Fibroblast of lung (primary cell): ENCODE data around the gene NOM1. TPM values are rescaled to one million over a fixed set of nuclear protein-coding genes. Genes with fewer than 3 reads are reported as not detected.
A peak's percentile ranks its signal among the peaks of the same experiment; 100 is the strongest.

Experiments used
- DNase-seq, 2 donors: peaks; one replicate each; pipeline versions ENCODE4 v3.0.0 to v3.0.0-alpha.2; 2010; ENCODE audit warnings: low read depth in 2 of 2
- H2AFZ ChIP-seq: 2 replicates; pipeline ENCODE4 v1.5.1; 2012; ENCODE audit warnings: low read length, control low read depth, inconsistent platforms
- H3K27ac ChIP-seq: 2 replicates; pipeline ENCODE4 v1.5.1; 2011; ENCODE audit warnings: low read length, control low read depth; ENCODE audit not compliant: insufficient read depth
- H3K27me3 ChIP-seq: 2 replicates; pipeline ENCODE4 v1.5.1; 2011; ENCODE audit warnings: mild to moderate bottlenecking, low read length; ENCODE audit not compliant: control insufficient read depth, insufficient read depth
- H3K36me3 ChIP-seq: 2 replicates; pipeline ENCODE4 v1.5.1; 2011; ENCODE audit warnings: low read length; ENCODE audit not compliant: control insufficient read depth, insufficient read depth
- H3K4me1 ChIP-seq: 2 replicates; pipeline ENCODE4 v1.5.1; 2011; ENCODE audit warnings: low read length; ENCODE audit not compliant: control insufficient read depth, insufficient read depth; ENCODE audit errors: extremely low read depth
- H3K4me2 ChIP-seq: 2 replicates; pipeline ENCODE4 v1.5.1; 2011; ENCODE audit warnings: low read length, control low read depth; ENCODE audit not compliant: insufficient read depth; ENCODE audit errors: extremely low read depth
- H3K4me3 ChIP-seq, 4 experiments: fragments of 200-600 bp in 1 of 4; sonication (generic) in 1 of 4; replicated peaks in 1 of 4; 2 replicates each; pipeline ENCODE4 v1.5.1; 2011 to 2016; ENCODE audit warnings: low read length in 4 of 4, low read depth in 3 of 4, mild to moderate bottlenecking in 3 of 4, control low read depth in 2 of 4, inconsistent platforms in 1 of 4, mixed read lengths in 1 of 4; ENCODE audit not compliant: insufficient read depth in 1 of 4; ENCODE audit errors: control extremely low read depth in 1 of 4
- H3K79me2 ChIP-seq: 2 replicates; pipeline ENCODE4 v1.5.1; 2012; ENCODE audit warnings: mild to moderate bottlenecking, low read length, inconsistent platforms; ENCODE audit not compliant: control insufficient read depth, insufficient read depth
- H3K9ac ChIP-seq: 2 replicates; pipeline ENCODE4 v1.5.1; 2011; ENCODE audit warnings: mild to moderate bottlenecking, low read length, control low read depth; ENCODE audit not compliant: insufficient read depth
- H3K9me3 ChIP-seq: 2 replicates; pipeline ENCODE4 v1.5.1; 2012; ENCODE audit warnings: low read depth, low read length; ENCODE audit not compliant: control insufficient read depth, insufficient read depth
- H4K20me1 ChIP-seq: 2 replicates; pipeline ENCODE4 v1.5.1; 2011; ENCODE audit warnings: low read length; ENCODE audit not compliant: control insufficient read depth, insufficient read depth; ENCODE audit errors: extremely low read depth
- CTCF ChIP-seq, 2 donors: IDR thresholded peaks in 1 of 2; conservative IDR thresholded peaks in 1 of 2; 1 replicate in 1 of 2; 2 replicates in 1 of 2; pipeline ENCODE4 v1.5.1; 2011 to 2012; ENCODE audit warnings: low read length in 2 of 2, control low read depth in 1 of 2, inconsistent platforms in 1 of 2, low read depth in 1 of 2, mild to moderate bottlenecking in 1 of 2
- EZH2 ChIP-seq: IDR thresholded peaks from 2 replicates; pipeline ENCODE4 v1.5.1; 2012; ENCODE audit warnings: low read length, control low read depth, mild to moderate bottlenecking; ENCODE audit errors: missing control alignments
- polyA plus RNA-seq, 2 donors: library from polyadenylated mRNA; depleted of rRNA in 1 of 2; stranded (reverse) in 1 of 2; unstranded in 1 of 2; fragments of >200 nt; gene quantifications; 2 replicates each; pipeline ENCODE4 v1.2.1, GENCODE V29; 2011 to 2012; ENCODE audit warnings: missing spikeins in 1 of 2
- total RNA-seq: library from RNA; depleted of rRNA; stranded (reverse); fragments of >200 nt; gene quantifications from 2 replicates; pipeline ENCODE4 v1.2.1, GENCODE V29; 2014

Gene NOM1
- total and polyA plus RNA-seq, 2 donors (not counting 1 experiment from before 2014, with no cell fraction given): 5.6 to 13.9 TPM

GRCh38 chr7:157009778-157010587, 60.5 kb downstream of the NOM1 start:
- DNase-seq: no peak
- Histone ChIP-seq H3K9ac (no peak overlapping the region), H3K4me1 (no peaks in the 10 kb centered on the region), H4K20me1 (no peaks in the 10 kb centered on the region), H3K27ac (no peak overlapping the region), H3K79me2 (no peaks in the 10 kb centered on the region), H3K4me3 (peak overlapping the region in 1 of 4 experiments; percentile 33), H2AFZ (no peak overlapping the region), H3K9me3 (no peaks in the 10 kb centered on the region), H3K4me2 (no peak overlapping the region), H3K36me3 (no peaks in the 10 kb centered on the region), H3K27me3 (peaks cover 73% of the 10 kb centered on the region)
- TF ChIP-seq CTCF (conservative IDR thresholded peaks at IDR 0.05 in 1 of 2, IDR thresholded peaks at IDR 0.05 in 1 of 2; ENCODE audit: low read depth in 1 of 2, low read length in 2 of 2) (no peak), EZH2 (no peak)

GRCh38 chr7:157010588-157011332, 61.2 kb downstream of the NOM1 start, which contains the start of gene MNX1:
MNX1 (minus strand) TSS chr7:157010663; CDS start chr7:157010350, 313 bp downstream.
- Histone ChIP-seq H3K27me3 (peaks cover 78% of the 10 kb centered on the region), H3K4me1 (no peaks in the 10 kb centered on the region), H2AFZ (no peak within 1 kb of the TSS), H3K27ac (no peak within 1 kb of the TSS), H3K9me3 (no peaks in the 10 kb centered on the region), H3K9ac (no peak within 1 kb of the TSS), H3K36me3 (no peaks in the 10 kb centered on the region), H3K4me3 (peak within 1 kb of the TSS in 1 of 4 experiments; percentile 33), H3K79me2 (no peaks in the 10 kb centered on the region), H4K20me1 (no peaks in the 10 kb centered on the region), H3K4me2 (no peak within 1 kb of the TSS)
- peak in 1 of 2 donors; percentile 15 for DNase-seq
- no peak for TF ChIP-seq CTCF (conservative IDR thresholded peaks at IDR 0.05 in 1 of 2, IDR thresholded peaks at IDR 0.05 in 1 of 2; ENCODE audit: low read depth in 1 of 2, low read length in 2 of 2)

GRCh38 chr7:157011333-157012112, 62.0 kb downstream of the NOM1 start:
- no peak overlapping the region for H3K4me3 ChIP-seq
- no peaks in the 10 kb centered on the region for H3K4me1 ChIP-seq
- no peaks in the 10 kb centered on the region for H3K79me2 ChIP-seq
- H4K20me1 ChIP-seq: no peaks in the 10 kb centered on the region
- no peak overlapping the region for H3K9ac ChIP-seq
- no peak for DNase-seq
- H3K27me3 ChIP-seq: peaks cover 79% of the 10 kb centered on the region
- no peak overlapping the region for H3K27ac ChIP-seq
- H3K4me2 ChIP-seq: no peak overlapping the region
- H3K36me3 ChIP-seq: no peaks in the 10 kb centered on the region
- no peak overlapping the region for H2AFZ ChIP-seq
- no peaks in the 10 kb centered on the region for H3K9me3 ChIP-seq
- TF ChIP-seq EZH2 (peak; percentile 60), CTCF (conservative IDR thresholded peaks at IDR 0.05 in 1 of 2, IDR thresholded peaks at IDR 0.05 in 1 of 2; ENCODE audit: low read depth in 1 of 2, low read length in 2 of 2) (no peak)
